Lower leg skin (tissue), 3 donors: Measurements from ENCODE around the gene PARM1.

Source experiments
- CTCF ChIP-seq, 3 donors: fragments of 450-650 bp; IDR thresholded peaks; one replicate each; pipeline ENCODE4 v1.5.1; 2016; ENCODE audit warnings: antibody characterized with exemption in 3 of 3, mild to moderate bottlenecking in 3 of 3, moderate library complexity in 2 of 3
- POLR2A ChIP-seq, 2 donors: fragments of 450-650 bp; IDR thresholded peaks; one replicate each; pipeline ENCODE4 v1.6.1; 2016 to 2017; ENCODE audit warnings: antibody characterized with exemption in 2 of 2, mild to moderate bottlenecking in 1 of 2, moderate library complexity in 1 of 2

DNA sequence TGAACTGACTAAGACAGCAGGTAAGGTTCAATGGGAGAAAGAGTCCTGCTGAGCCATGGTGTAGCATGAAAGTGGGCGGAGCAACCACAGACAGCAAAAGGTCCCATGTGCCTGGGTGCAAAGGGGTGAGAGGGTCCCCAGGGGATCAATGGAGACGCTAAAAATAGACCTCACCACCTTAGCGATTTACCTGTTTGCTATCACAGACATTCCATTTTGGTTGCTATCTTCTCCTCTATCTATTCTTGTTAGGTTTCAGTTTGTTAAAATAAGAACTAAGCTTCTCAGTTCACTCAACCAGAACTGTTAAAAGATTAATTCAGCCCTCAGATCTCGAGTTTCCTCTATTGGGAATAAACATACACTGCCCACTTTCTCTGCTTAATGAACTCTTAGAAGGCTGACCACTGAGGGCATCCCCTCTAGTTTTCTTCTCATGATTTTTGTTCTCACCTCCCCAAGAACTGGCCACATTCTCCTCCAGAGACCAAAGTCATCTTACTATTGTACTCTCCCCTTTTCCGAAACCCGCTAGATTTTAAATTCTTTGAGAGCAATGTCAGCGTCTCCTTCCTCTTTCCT lies 136.7 kb downstream of the PARM1 start:
- TF ChIP-seq CTCF (IDR thresholded peaks at IDR 0.05) (no peak), POLR2A (IDR thresholded peaks at IDR 0.05) (no peak)
